Activated CD4-positive, CD25-positive, alpha-beta regulatory T cell (primary cell): ENCODE results near the gene SQSTM1.

Experiments used
- DNase-seq, 4 experiments: peaks; one replicate each; lab custom pipeline; 2025; lab: John Stamatoyannopoulos, UW

SQSTM1 gene

DNA sequence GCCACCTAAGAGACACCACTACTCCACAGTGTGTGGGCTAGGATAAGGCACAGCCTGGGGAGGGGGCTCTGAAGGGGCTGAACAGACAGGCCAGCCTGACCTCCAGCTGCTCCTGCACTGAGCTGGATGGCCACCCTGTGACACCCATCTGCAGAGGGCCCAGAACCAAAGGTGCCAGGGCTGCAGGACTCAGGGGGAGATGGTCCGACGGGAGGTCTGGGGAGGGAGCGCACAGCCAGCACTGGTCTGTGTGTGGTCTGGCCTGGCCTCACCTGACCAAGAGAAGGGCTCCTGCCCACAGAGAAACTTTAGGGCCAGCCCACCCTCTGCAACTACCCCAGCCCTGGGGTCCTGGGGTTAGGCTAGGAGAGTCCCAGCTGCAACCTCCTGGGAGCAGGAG lies 26.1 kb upstream of the SQSTM1 start:
- no peak for DNase-seq

GRCh38 chr5:179795049-179795862 lies 25.4 kb upstream of the SQSTM1 start:
- no peak for DNase-seq

DNA sequence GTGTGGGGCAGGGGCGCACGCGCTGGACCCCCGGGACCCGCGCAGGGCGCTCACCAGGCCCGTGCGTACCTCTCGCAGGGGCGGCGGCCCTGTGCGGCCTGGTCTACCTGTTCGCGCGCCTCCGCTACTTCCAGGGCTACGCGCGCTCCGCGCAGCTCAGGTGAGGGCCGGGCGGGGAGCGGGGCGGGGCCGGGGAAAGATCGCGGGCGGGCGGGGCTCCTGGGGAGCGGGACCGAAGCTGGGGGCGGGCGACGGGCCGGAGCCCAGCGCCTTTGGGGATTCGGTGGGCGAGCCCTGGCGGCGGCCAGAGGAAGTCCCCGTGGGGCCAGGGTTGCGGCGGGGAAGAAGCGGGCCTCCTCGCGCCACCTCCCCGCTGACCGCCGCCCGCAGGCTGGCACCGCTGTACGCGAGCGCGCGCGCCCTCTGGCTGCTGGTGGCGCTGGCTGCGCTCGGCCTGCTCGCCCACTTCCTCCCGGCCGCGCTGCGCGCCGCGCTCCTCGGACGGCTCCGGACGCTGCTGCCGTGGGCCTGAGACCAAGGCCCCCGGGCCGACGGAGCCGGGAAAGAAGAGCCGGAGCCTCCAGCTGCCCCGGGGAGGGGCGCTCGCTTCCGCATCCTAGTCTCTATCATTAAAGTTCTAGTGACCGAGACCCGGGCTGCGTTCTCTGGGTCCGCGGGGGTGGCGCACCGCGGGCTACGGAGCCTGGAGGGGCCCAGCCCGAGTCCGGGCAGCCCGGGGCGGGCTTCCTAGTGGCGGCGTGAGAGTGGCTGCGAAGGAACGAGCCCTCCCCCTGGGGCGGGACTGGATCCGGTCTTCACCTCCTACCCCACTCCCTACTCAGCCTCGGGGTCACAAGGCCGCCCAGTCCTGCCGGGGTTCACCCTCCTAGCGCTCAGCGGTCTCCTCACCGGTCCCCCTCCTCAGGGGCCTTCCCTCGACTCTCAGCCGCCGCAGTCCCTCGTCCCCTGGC lies 24.6 kb upstream of the SQSTM1 start:
- peak; percentile 38 to 76 (median 52) for DNase-seq

- no peak for DNase-seq
These were observed 23.7 kb upstream of the SQSTM1 start for GRCh38 chr5:179796877-179797608.

DNA sequence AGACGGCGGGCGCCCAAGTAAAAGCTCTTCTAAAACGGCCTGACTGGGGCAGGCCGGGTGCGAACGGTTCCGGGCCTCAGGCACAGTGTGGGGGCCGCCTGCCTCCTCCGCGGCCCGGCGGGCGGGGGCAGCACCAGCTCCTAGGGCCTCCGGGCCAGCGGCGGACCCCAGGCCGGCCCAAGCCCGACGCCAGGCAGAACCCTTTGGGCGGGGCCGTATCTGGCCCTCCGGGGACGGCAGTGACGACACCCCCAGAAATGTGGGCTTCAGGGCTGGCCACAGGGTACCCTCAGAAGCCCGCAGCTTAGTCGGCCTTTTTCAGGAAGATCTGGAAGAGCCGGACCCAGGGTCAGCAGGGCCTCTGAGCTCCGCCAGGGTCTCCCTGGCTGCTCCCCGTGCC lies 23.0 kb upstream of the SQSTM1 start:
- no peak for DNase-seq

DNA sequence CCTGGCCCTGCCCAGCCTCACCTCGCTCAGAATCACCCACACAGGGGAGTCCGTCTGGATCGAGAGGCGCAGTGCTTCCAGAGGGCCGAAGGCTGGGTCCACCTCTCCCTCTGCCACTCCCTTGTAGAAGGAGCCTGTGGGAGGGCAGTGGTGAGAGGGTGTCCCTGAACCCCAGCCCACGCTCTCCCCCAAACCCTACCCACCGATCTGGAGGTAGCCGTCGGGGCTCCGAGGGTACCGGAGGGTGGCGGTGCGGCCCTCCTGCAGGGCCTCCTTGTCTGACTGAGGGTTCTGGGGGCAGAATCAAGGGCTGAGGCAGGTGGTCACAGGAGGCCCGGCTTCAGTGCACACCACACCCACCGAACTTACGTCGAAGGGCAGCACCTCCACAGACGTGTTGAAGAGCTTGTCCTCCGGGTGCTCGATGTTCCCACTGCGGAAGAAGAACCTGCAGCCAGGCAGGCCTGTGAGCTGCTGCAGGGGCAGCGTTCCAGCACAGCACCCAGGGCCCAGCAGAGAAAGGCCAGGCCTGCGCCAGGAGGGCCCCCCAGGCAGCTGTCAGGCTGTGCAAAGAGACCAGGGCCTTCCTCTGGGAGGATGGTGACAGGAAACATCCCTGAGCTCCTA lies 22.4 kb upstream of the SQSTM1 start:
- no peak for DNase-seq

GRCh38 chr5:179798771-179799643 lies 21.7 kb upstream of the SQSTM1 start:
- no peak for DNase-seq

DNA sequence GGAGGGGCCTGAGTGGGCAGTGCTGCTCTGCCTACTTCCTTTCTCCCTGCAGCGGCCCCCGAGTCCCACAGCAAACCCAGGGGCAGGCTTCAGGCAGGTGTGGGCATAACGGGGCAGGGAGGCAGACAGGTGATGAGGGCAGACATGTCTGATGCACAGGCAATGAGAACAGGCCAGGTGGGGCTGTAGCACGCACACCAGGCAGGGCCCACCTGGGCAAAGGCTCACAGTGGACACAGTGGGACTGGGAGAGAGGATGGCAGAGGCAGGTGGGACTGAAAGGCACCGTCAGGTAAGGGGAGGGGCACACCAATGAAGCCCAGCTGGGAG lies 21.1 kb upstream of the SQSTM1 start:
- DNase-seq: no peak

DNA sequence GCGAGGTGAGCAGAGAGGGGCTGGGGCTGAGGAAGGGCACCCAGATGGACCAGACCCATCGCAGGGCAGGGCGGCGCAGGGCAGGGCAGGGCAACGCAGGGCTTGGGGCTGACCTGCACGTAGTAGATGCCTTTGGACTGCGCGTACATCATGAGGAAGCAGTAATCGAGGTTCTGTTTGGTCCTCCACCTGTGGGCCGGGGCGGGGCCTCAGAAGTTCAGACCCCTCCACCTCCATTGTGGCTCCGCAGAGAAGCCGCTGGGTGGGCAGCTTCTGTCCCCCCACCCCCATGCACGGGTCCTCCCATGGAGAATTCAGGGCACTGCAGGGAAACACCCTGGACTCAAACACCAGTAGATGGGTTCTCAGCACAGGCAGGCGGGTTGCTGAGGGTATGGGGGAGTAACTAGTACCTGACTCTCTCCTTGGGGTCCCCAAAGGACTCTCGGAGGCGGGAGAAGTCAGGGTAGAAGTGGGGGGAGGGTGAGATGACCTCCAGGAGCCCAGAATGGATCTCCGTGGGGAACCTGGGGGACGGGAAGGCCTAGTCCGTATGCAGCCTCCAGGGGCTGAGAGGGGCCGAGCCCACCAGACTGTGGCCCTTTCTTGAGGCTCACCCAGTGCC lies 20.5 kb upstream of the SQSTM1 start:
- no peak for DNase-seq

- no peak for DNase-seq
These were observed 20.0 kb upstream of the SQSTM1 start for GRCh38 chr5:179800696-179801201.

DNA sequence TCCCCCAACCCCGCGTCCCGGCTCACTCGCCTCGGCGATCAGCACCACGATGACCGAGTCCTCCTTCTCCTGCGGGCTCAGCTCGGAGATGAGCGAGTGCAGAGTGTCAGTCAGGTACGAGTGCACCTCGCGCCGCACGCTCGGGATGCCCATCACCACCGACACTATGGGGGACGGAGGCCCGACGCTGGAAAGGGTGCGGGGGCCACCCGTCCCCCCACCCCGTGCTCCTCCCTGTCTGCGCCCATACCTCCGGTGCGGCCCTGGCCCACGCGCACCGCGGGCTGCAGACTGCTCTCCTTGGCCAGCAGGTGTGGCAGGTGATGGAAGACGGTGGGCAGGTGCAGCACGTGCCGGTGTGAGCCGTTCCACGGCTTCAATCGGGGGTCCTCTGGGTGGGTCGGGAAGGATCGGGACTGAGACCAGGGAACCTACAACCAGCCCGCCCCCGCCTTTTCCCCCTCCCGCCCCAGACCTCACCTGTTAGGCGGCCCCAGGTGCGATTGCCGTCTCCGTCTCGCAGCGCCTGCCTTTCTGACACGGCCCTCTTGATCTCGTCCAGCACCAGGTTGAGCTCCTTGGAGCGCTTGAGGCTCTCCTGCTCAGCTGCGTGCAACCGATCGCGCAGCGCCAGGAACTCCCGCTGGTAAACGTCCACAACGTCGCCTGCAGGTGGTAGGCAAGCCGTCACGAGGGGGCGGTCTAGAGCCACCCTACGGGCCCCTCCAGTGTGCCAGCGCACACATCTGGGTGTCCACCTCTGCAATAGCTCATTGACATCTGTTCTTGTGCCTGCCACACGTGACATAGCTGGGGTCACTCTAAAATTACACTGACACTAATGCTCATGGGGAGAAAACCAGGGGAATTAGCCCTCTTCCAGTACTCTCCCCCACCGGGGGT lies 19.1 kb upstream of the SQSTM1 start:
- DNase-seq: peak; percentile 63 to 75 (median 72)

- no peak for DNase-seq
These were observed 18.4 kb upstream of the SQSTM1 start for GRCh38 chr5:179802207-179802883.

DNA sequence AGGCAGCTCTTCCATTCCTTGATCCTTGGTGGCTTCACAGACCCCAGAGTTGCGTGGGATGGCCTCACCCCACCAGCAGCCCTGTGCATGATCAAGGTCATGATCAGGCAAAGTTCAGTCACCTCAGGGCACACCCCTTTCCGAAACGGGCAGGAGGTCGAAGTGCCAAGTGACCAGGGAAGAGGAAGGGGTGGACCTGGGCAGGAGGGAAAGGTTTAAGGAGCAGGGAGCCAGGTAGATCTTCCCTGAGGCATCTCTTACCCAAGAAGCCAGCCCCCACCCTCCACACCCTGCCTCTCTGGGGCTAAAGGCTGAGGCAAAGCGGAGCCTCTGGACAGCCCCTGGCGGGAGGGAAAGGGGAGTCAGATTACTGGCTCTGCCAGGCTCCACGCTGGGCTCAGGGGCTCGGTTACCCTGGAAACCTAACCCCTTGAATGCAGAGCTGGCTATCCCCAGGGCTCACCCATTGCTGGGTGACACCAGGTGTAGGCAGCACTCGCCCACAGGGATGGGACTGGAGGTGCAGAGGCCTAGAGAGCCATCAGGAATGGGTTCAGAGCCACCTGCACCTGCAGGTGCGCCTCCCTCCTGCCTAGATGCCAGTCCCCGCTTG lies 17.6 kb upstream of the SQSTM1 start:
- DNase-seq: no peak

GRCh38 chr5:179803651-179804554 lies 16.8 kb upstream of the SQSTM1 start:
- DNase-seq: no peak

DNA sequence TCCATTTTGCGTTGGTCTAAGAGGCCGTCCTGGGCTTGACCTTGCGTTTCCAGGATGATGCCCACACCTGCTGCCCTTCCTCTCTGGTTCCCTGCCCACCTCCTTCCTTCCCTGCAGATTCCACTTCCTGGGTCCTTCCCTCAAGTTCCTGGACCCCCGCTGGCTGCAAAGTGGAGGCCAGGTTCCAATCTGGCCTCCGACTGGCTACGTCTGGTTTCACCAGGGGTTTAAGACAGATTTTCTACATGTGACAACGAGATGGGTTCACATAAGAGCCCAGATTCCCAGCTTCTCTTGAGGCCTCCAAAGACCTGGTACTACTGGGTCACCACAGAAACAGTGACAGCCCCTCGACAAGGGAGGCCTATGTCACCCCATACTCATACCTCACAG lies 16.2 kb upstream of the SQSTM1 start:
- DNase-seq: no peak

DNA sequence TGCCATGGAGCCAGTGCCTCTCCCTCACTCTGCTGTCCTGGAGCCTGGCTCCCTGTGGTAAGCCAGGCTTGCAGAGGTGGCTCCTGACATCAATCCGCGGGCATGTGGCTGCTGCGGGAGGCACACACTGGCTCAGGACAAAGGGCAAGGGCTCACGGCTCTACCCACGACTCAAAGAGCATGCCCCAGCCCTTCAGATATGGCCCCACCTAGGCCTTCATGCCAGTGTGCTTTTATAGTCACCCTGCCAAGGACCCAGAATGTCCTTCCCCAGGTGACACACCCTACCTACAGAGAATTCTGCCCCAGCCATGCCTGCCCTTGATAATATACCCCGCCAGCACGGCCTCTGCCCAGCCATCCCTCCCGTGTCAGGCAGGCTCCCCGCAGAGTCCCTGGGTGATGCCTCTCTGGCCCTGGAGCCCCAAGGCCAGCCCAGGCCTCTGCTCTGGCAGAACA lies 15.6 kb upstream of the SQSTM1 start:
- DNase-seq: no peak
